Left renal cortex interstitium (tissue), 4 donors: Measurements from ENCODE around the gene ELMO1. TPM values are rescaled to one million over a fixed set of nuclear protein-coding genes. Genes with fewer than 3 reads are reported as not detected.

Experiments
- DNase-seq, 4 donors: peaks; one replicate each; pipeline ENCODE4 v3.0.0-alpha.2; 2013; ENCODE audit warnings: low read depth in 4 of 4, low spot score in 2 of 4, missing footprints in 1 of 4
- polyA plus RNA-seq, 4 donors: library from polyadenylated mRNA; unstranded; fragments of 120-200 nt; gene quantifications; one replicate each; pipeline ENCODE4 v1.2.1, GENCODE V29; 2013; ENCODE audit not compliant: insufficient read length in 4 of 4

Gene ELMO1
- polyA plus RNA-seq, 4 donors = 8.1 to 12.2 (median 9.6) TPM

GRCh38 chr7:37236906-37237305, 211.8 kb downstream of the ELMO1 start:
- no peak for DNase-seq

- DNase-seq = no peak
Measured at GRCh38 chr7:37235813-37236212, 212.9 kb downstream of the ELMO1 start.

GRCh38 chr7:37234928-37235327, 213.7 kb downstream of the ELMO1 start:
- no peak for DNase-seq

- no peak for DNase-seq
Measured at GRCh38 chr7:37234334-37234733, 214.3 kb downstream of the ELMO1 start.

- no peak for DNase-seq
Measured at GRCh38 chr7:37231613-37232012, 217.1 kb downstream of the ELMO1 start.

- no peak for DNase-seq
Measured at GRCh38 chr7:37230221-37230620, 218.4 kb downstream of the ELMO1 start.

GRCh38 chr7:37229381-37229780, 219.3 kb downstream of the ELMO1 start:
- DNase-seq = no peak

- DNase-seq = no peak
Measured at GRCh38 chr7:37225285-37225969, 223.2 kb downstream of the ELMO1 start.

- DNase-seq = no peak
Measured at GRCh38 chr7:37224746-37225145, 223.9 kb downstream of the ELMO1 start.

GRCh38 chr7:37220664-37221063, 228.0 kb downstream of the ELMO1 start:
- no peak for DNase-seq

GRCh38 chr7:37218956-37219355, 229.7 kb downstream of the ELMO1 start:
- no peak for DNase-seq

- no peak for DNase-seq
Measured at GRCh38 chr7:37216923-37217322, 231.7 kb downstream of the ELMO1 start.

- no peak for DNase-seq
Measured at GRCh38 chr7:37216156-37216852, 232.4 kb downstream of the ELMO1 start.

- DNase-seq = no peak
Measured at GRCh38 chr7:37215290-37215923, 233.3 kb downstream of the ELMO1 start.

- DNase-seq = no peak
Measured at GRCh38 chr7:37212556-37212955, 236.1 kb downstream of the ELMO1 start.

GRCh38 chr7:37212051-37212450, 236.6 kb downstream of the ELMO1 start:
- DNase-seq = no peak

- DNase-seq = no peak
Measured at GRCh38 chr7:37211097-37211880, 237.4 kb downstream of the ELMO1 start.

- DNase-seq = no peak
Measured at GRCh38 chr7:37209195-37209594, 239.5 kb downstream of the ELMO1 start.

GRCh38 chr7:37208528-37208927, 240.1 kb downstream of the ELMO1 start:
- DNase-seq = no peak

- no peak for DNase-seq
Measured at GRCh38 chr7:37206192-37206591, 242.5 kb downstream of the ELMO1 start.

GRCh38 chr7:37205451-37205850, 243.2 kb downstream of the ELMO1 start:
- no peak for DNase-seq
